H1 (cell line): ENCODE data around the gene SLC1A4. TPM values are rescaled to one million over a fixed set of nuclear protein-coding genes. Genes with fewer than 3 reads are reported as not detected.

Experiments
- CTCF ChIA-PET: fragments of 300-600 bp; sonication (Branson Sonifier 250); formaldehyde crosslinking; loops from one replicate; lab custom pipeline; 2021; ENCODE audit not compliant: partially characterized antibody; lab: Charles Lee
- POLR2A ChIA-PET: fragments of 300-600 bp; sonication (Branson Sonifier 250); formaldehyde crosslinking; loops from one replicate; lab custom pipeline; 2021; ENCODE audit warnings: inconsistent platforms; ENCODE audit not compliant: partially characterized antibody; lab: Charles Lee
- DNase-seq, 2 experiments: peaks; one replicate each; pipeline versions ENCODE4 v3.0.0 to v3.0.0-alpha.2; 2010 to 2022; ENCODE audit warnings: low spot score in 2 of 2, low read depth in 1 of 2, mixed read lengths in 1 of 2
- FAIRE-seq: peaks from 2 replicates; lab custom pipeline; 2011; peaks lifted over from hg19 to GRCh38; lab: Jason Lieb, UNC
- H2AFZ ChIP-seq: 2 replicates; pipeline ENCODE4 v1.8.1; 2012; ENCODE audit warnings: low read length, inconsistent platforms
- H2AK5ac ChIP-seq: 2 replicates; pipeline ENCODE4 v1.6.1; 2013; ENCODE audit warnings: low read depth, low read length
- H2BK120ac ChIP-seq: replicated peaks from 2 replicates; pipeline ENCODE3; 2013; ENCODE audit warnings: low read depth, low read length, inconsistent platforms
- H2BK12ac ChIP-seq: 2 replicates; pipeline ENCODE4 v1.6.1; 2013; ENCODE audit warnings: low read depth, low read length
- H2BK15ac ChIP-seq: 2 replicates; pipeline ENCODE4 v1.6.1; 2013; ENCODE audit warnings: low read length
- H2BK20ac ChIP-seq: 2 replicates; pipeline ENCODE4 v1.6.1; 2013; ENCODE audit warnings: low read length
- H2BK5ac ChIP-seq: 2 replicates; pipeline ENCODE4 v1.6.1; 2013; ENCODE audit warnings: low read depth, low read length
- H3K14ac ChIP-seq: 2 replicates; pipeline ENCODE4 v1.6.1; 2013; ENCODE audit warnings: inconsistent platforms; ENCODE audit not compliant: insufficient read length
- H3K18ac ChIP-seq: 2 replicates; pipeline ENCODE4 v1.6.1; 2013; ENCODE audit warnings: low read length; ENCODE audit errors: extremely low read depth
- H3K23ac ChIP-seq: 2 replicates; pipeline ENCODE4 v1.6.1; 2013; ENCODE audit warnings: inconsistent platforms; ENCODE audit not compliant: insufficient read length
- H3K23me2 ChIP-seq: 2 replicates; pipeline ENCODE4 v1.6.1; 2013; ENCODE audit warnings: low read depth, low read length
- H3K27ac ChIP-seq: 2 replicates; pipeline ENCODE4 v1.6.1; 2011; ENCODE audit warnings: low read depth, low read length, inconsistent platforms
- H3K27me3 ChIP-seq, 4 experiments: replicated peaks in 1 of 4; 1 replicate in 1 of 4; 2 replicates in 3 of 4; pipeline versions ENCODE4 v1.6.1 to v1.8.1; 2011 to 2013; ENCODE audit warnings: low read length in 3 of 4, mild to moderate bottlenecking in 3 of 4, inconsistent platforms in 2 of 4, mixed read lengths in 2 of 4, moderate library complexity in 1 of 4; ENCODE audit not compliant: control insufficient read depth in 3 of 4, insufficient read depth in 3 of 4; ENCODE audit errors: extremely low read depth in 1 of 4
- H3K36me3 ChIP-seq, 4 experiments: 2 replicates each; pipeline versions ENCODE4 v1.6.1 to v1.8.1; 2011 to 2013; ENCODE audit warnings: mild to moderate bottlenecking in 4 of 4, low read length in 3 of 4, moderate library complexity in 2 of 4, control low read depth in 1 of 4, inconsistent platforms in 1 of 4; ENCODE audit not compliant: insufficient read depth in 4 of 4, control insufficient read depth in 2 of 4
- H3K4ac ChIP-seq: replicated peaks from 2 replicates; pipeline ENCODE3; 2013; ENCODE audit warnings: low read length, low read depth, mixed read lengths, inconsistent platforms; ENCODE audit not compliant: insufficient read length
- H3K4me1 ChIP-seq, 4 experiments: replicated peaks in 1 of 4; 1 replicate in 1 of 4; 2 replicates in 3 of 4; pipeline versions ENCODE4 v1.6.1 to v1.8.1; 2011 to 2013; ENCODE audit warnings: low read length in 3 of 4, inconsistent platforms in 2 of 4, mixed read lengths in 1 of 4; ENCODE audit not compliant: insufficient read depth in 4 of 4, control insufficient read depth in 3 of 4
- H3K4me2 ChIP-seq, 2 experiments: 2 replicates each; pipeline versions ENCODE4 v1.6.1 to v1.8.1; 2011 to 2013; ENCODE audit warnings: low read depth in 2 of 2, low read length in 2 of 2, control low read depth in 1 of 2, inconsistent platforms in 1 of 2, mild to moderate bottlenecking in 1 of 2; ENCODE audit not compliant: insufficient read depth in 1 of 2
- H3K4me3 ChIP-seq, 4 experiments: fragments of 200-600, 300-600 bp in 1 of 4; sonication (generic), shearing (Covaris generic), sonication (Bioruptor Twin) in 1 of 4; 2 replicates each; pipeline versions ENCODE4 v1.5.1 to v1.8.1; 2011 to 2016; ENCODE audit warnings: low read length in 4 of 4, low read depth in 3 of 4, control low read depth in 2 of 4, inconsistent platforms in 2 of 4, mild to moderate bottlenecking in 2 of 4, mixed read lengths in 1 of 4, moderate library complexity in 1 of 4; ENCODE audit not compliant: insufficient read depth in 2 of 4; ENCODE audit errors: extremely low read depth in 1 of 4
- H3K56ac ChIP-seq: replicated peaks from 2 replicates; pipeline ENCODE3; 2013; ENCODE audit warnings: low read depth, mild to moderate bottlenecking, mixed read lengths, low read length, inconsistent platforms; ENCODE audit not compliant: insufficient read length
- H3K79me1 ChIP-seq: 2 replicates; pipeline ENCODE4 v1.6.1; 2013; ENCODE audit warnings: low read depth, low read length, control low read depth
- H3K79me2 ChIP-seq, 2 experiments: 2 replicates each; pipeline versions ENCODE4 v1.6.1 to v1.8.1; 2012 to 2013; ENCODE audit warnings: low read length in 2 of 2, mild to moderate bottlenecking in 2 of 2, inconsistent platforms in 1 of 2; ENCODE audit not compliant: insufficient read depth in 2 of 2, control insufficient read depth in 1 of 2
- H3K9ac ChIP-seq, 4 experiments: replicated peaks in 1 of 4; 1 replicate in 1 of 4; 2 replicates in 3 of 4; pipeline versions ENCODE4 v1.6.1 to v1.8.1; 2011 to 2013; ENCODE audit warnings: low read depth in 3 of 4, low read length in 3 of 4, control low read depth in 2 of 4, mild to moderate bottlenecking in 2 of 4, moderate library complexity in 2 of 4, inconsistent platforms in 1 of 4; ENCODE audit errors: extremely low read depth in 1 of 4
- H3K9me3 ChIP-seq, 2 experiments: 2 replicates each; pipeline versions ENCODE4 v1.6.1 to v1.8.1; 2012 to 2013; ENCODE audit warnings: mild to moderate bottlenecking in 2 of 2, moderate library complexity in 2 of 2, control low read depth in 1 of 2, inconsistent platforms in 1 of 2, low read depth in 1 of 2, low read length in 1 of 2, mixed read lengths in 1 of 2; ENCODE audit not compliant: insufficient read depth in 2 of 2
- H4K20me1 ChIP-seq, 2 experiments: replicated peaks in 1 of 2; 2 replicates each; pipeline versions ENCODE3 to v1.8.1; 2011 to 2013; ENCODE audit warnings: inconsistent platforms in 2 of 2, low read length in 2 of 2, mild to moderate bottlenecking in 1 of 2; ENCODE audit not compliant: insufficient read depth in 2 of 2, control insufficient read depth in 1 of 2
- H4K5ac ChIP-seq: 2 replicates; pipeline ENCODE4 v1.6.1; 2013; ENCODE audit warnings: low read length, low read depth, mixed read lengths, inconsistent platforms; ENCODE audit not compliant: insufficient read length
- H4K8ac ChIP-seq: 2 replicates; pipeline ENCODE4 v1.8.0; 2013; ENCODE audit warnings: mild to moderate bottlenecking, moderate library complexity, low read length, inconsistent platforms; ENCODE audit not compliant: insufficient read depth; ENCODE audit errors: extremely low read depth
- H4K91ac ChIP-seq: replicated peaks from 2 replicates; pipeline ENCODE3; 2013; ENCODE audit warnings: low read length, mixed read lengths, inconsistent platforms; ENCODE audit not compliant: insufficient read length
- BRCA1 ChIP-seq: IDR thresholded peaks from 2 replicates; pipeline ENCODE4 v1.6.1; 2012; ENCODE audit warnings: low read depth, low read length, improper control_type of control experiment
- CEBPB ChIP-seq: IDR thresholded peaks from 2 replicates; pipeline ENCODE4 v1.6.1; 2012; ENCODE audit warnings: low read depth, low read length
- HDAC6 ChIP-seq: IDR thresholded peaks from one replicate; pipeline ENCODE4 v1.7.1; 2012; ENCODE audit warnings: low read depth, mild to moderate bottlenecking, inconsistent platforms, low read length, moderate library complexity
- JUN ChIP-seq: IDR thresholded peaks from 2 replicates; pipeline ENCODE4 v1.6.1; 2011; ENCODE audit warnings: low read depth, mild to moderate bottlenecking, improper control_type of control experiment, low read length
- NANOG ChIP-seq: IDR thresholded peaks from 2 replicates; pipeline ENCODE4 v1.6.1; 2011; ENCODE audit warnings: low read length, low read depth, mild to moderate bottlenecking, inconsistent platforms; ENCODE audit not compliant: insufficient read depth, poor library complexity, severe bottlenecking
- POLR2A ChIP-seq, 2 experiments: IDR thresholded peaks; 1 replicate in 1 of 2; 2 replicates in 1 of 2; pipeline ENCODE4 v1.6.1; 2011; ENCODE audit warnings: low read depth in 2 of 2, low read length in 2 of 2, mild to moderate bottlenecking in 2 of 2; ENCODE audit errors: control extremely low read depth in 1 of 2
- POU5F1 ChIP-seq: IDR thresholded peaks from 2 replicates; pipeline ENCODE4 v1.6.1; 2011; ENCODE audit warnings: low read depth, mild to moderate bottlenecking, low read length, moderate library complexity
- RBBP5 ChIP-seq: IDR thresholded peaks from 2 replicates; pipeline ENCODE4 v1.7.1; 2012; ENCODE audit warnings: low read depth, mild to moderate bottlenecking, inconsistent platforms, low read length, moderate library complexity, borderline replicate concordance
- RFX5 ChIP-seq: IDR thresholded peaks from 2 replicates; pipeline ENCODE4 v1.6.1; 2011; ENCODE audit warnings: low read depth, low read length, improper control_type of control experiment, borderline replicate concordance
- SP1 ChIP-seq: IDR thresholded peaks from 2 replicates; pipeline ENCODE4 v1.6.1; 2011; ENCODE audit warnings: low read depth, low read length
- TAF1 ChIP-seq: IDR thresholded peaks from 2 replicates; pipeline ENCODE4 v1.6.1; 2011; ENCODE audit warnings: mild to moderate bottlenecking, low read depth, low read length
- TEAD4 ChIP-seq: IDR thresholded peaks from 2 replicates; pipeline ENCODE4 v1.6.1; 2012; ENCODE audit warnings: low read depth, low read length, inconsistent platforms, mixed read lengths
- ZNF274 ChIP-seq: IDR thresholded peaks from 2 replicates; pipeline ENCODE4 v1.7.0; 2012; ENCODE audit warnings: low read length, borderline replicate concordance; ENCODE audit errors: extremely low read depth
- WGBS, 2 experiments: shearing (Covaris generic) in 1 of 2; methylation state at CpG; one replicate each; pipeline versions ENCODE4 v1.1.6 to v1.1.7; 2013 to 2015; ENCODE audit warnings: low lambda C conversion rate in 2 of 2, mixed read lengths in 2 of 2, inconsistent platforms in 1 of 2, low coverage in 1 of 2, missing lambda C conversion rate in 1 of 2; ENCODE audit not compliant: insufficient replicate concordance in 2 of 2, insufficient coverage in 1 of 2, insufficient read length in 1 of 2; ENCODE audit errors: extremely low coverage in 1 of 2, missing lambda C conversion rate in 1 of 2; 5-methylcytosine and 5-hydroxymethylcytosine counted together
- polyA plus RNA-seq, 7 experiments: library from polyadenylated mRNA; depleted of rRNA in 3 of 7; stranded (reverse) in 5 of 7; unstranded in 2 of 7; fragments of >200 nt in 5 of 7; fragments of 200-250 nt in 2 of 7; gene quantifications; 1 replicate in 5 of 7; 2 replicates in 1 of 7; 4 replicates in 1 of 7; pipeline versions ENCODE4 v1.2.1 to v1.2.3, GENCODE V29; 2011 to 2013; ENCODE audit warnings: missing spikeins in 2 of 7, mixed read lengths in 2 of 7
- total RNA-seq: library from RNA; stranded (reverse); fragmentation: NEBNext Ultra II Directional; extraction: Animal tissue kit (Norgen Biotek cat#: 25700); gene quantifications from 2 replicates; pipeline ENCODE4 v1.2.1, GENCODE V29; 2021
- TF ChIP-seq, protein P1 (sequence below): IDR thresholded peaks from 2 replicates; pipeline ENCODE4 v1.6.1; 2011; ENCODE audit warnings: low read depth, mild to moderate bottlenecking, low read length; ENCODE audit not compliant: insufficient read depth

The SLC1A4 gene
- total and polyA plus RNA-seq, 2 of the 8 experiments (the other 6 are each of a cell fraction or from before 2014, with no cell fraction given): 0.44 to 0.86 TPM

DNA sequence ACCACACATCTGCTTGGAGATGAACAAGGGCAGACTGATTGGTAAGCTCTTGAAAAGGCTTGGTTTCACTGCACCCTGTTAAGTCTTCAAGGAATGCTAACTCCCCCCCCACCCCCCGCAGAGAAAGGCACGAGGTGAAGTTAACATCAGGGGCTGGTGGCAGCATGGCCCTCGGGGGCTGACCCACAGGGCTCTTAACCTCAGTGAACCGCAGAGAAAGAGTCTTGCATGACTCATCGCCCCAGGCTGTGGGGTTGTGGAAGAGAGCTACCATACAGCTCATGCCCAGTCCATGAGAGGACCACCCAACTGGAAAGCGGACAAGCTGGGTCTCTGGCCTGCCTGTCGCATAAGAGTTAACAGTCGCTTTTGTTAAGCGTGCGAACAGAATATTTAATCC, 56.5 kb downstream of the SLC1A4 start:
- ChIA-PET CTCF (interaction anchor here (0.6 to 4.3 kb wide), 9 partner anchors 10 to 1520 kb away, joined by 3 to 16 read pairs (median 4); partner anchors contain the start of gene CEP68), POLR2A (interaction anchor here (1.0 to 9.5 kb wide), 2 partner anchors 11 to 58 kb away, joined by 3 to 84 read pairs; partner anchors contain the start of gene CEP68)
- H3K56ac ChIP-seq: no peak overlapping the region
- H3K27ac ChIP-seq: no peak overlapping the region
- FAIRE-seq (no peak), DNase-seq (peak in 1 of 2 experiments; percentile 70)
- no peaks in the 10 kb centered on the region for H3K27me3 ChIP-seq
- H2BK5ac ChIP-seq: no peak overlapping the region
- no peak overlapping the region; the same call in 1 of the 2 replicates for H2BK15ac ChIP-seq
- H3K23me2 ChIP-seq: no peaks in the 10 kb centered on the region
- no peak overlapping the region; the same call in 1 of the 2 replicates for H2BK20ac ChIP-seq
- H2AK5ac ChIP-seq: 0 out of 2 replicates have a peak overlapping the region, but pooled peaks have one; percentile 77
- no peak overlapping the region for H3K14ac ChIP-seq
- peaks cover 10 to 12% of the 10 kb centered on the region in 2 experiments for H3K9me3 ChIP-seq
- H3K36me3 ChIP-seq: peaks cover 0 to 27% (median 3%) of the 10 kb centered on the region in 4 experiments; a peak in 6 of 8 replicates
- 57% methylated on average over 10 of the region's 10 CpGs; no CpG with 5 or more reads in 1 of the 2 experiments for WGBS, 2 experiments
- H3K4me1 ChIP-seq: peaks cover 5 to 13% (median 8%) of the 10 kb centered on the region in 4 experiments; a peak in 6 of 7 replicates
- H2BK12ac ChIP-seq: no peak overlapping the region
- no peak overlapping the region for H3K23ac ChIP-seq
- H4K8ac ChIP-seq: no peak overlapping the region
- peak overlapping the region; percentile 81 for H3K18ac ChIP-seq
- no peak overlapping the region for H2BK120ac ChIP-seq
- H3K9ac ChIP-seq: no peak overlapping the region
- no peaks in the 10 kb centered on the region for H4K20me1 ChIP-seq
- H3K4ac ChIP-seq: no peak overlapping the region
- H3K4me3 ChIP-seq: peak overlapping the region in 1 of 4 experiments; percentile 9; a peak in 1 of 8 replicates
- H3K4me2 ChIP-seq: peak overlapping the region; percentile 21 to 47; a peak in 2 of 4 replicates
- H4K91ac ChIP-seq: peak overlapping the region; percentile 32
- H3K79me2 ChIP-seq: no peaks in the 10 kb centered on the region
- H3K79me1 ChIP-seq: no peaks in the 10 kb centered on the region
- H2AFZ ChIP-seq: no peak overlapping the region
- no peak overlapping the region for H4K5ac ChIP-seq
- TF ChIP-seq RFX5: no peak
- no peak for TF ChIP-seq RBBP5
- TF ChIP-seq, protein P1, sequence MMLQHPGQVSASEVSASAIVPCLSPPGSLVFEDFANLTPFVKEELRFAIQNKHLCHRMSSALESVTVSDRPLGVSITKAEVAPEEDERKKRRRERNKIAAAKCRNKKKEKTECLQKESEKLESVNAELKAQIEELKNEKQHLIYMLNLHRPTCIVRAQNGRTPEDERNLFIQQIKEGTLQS: no peak
- TF ChIP-seq TAF1: no peak
- no peak for TF ChIP-seq POLR2A (IDR thresholded peaks at IDR 0.05; ENCODE audit: control extremely low read depth in 1 of 2, low read depth in 2 of 2, low read length in 2 of 2)
- TF ChIP-seq ZNF274: no peak
- no peak for TF ChIP-seq CEBPB
- 0 out of 2 replicates have a peak, but pooled peaks have one; percentile 28 for TF ChIP-seq SP1
- TF ChIP-seq TEAD4: peak; percentile 73; the same call in 1 of the 2 replicates
- no peak for TF ChIP-seq HDAC6
- peak; percentile 7 for TF ChIP-seq NANOG
- TF ChIP-seq JUN: no peak
- TF ChIP-seq BRCA1: no peak
- TF ChIP-seq POU5F1: no peak
